ENCODE data around the gene GALK2.
"Not testable (repeated sequence)": the region's sequence is repeated elsewhere in the genome, so short reads cannot be mapped to it uniquely, and the experiment has no call there.

The GALK2 gene

DNA sequence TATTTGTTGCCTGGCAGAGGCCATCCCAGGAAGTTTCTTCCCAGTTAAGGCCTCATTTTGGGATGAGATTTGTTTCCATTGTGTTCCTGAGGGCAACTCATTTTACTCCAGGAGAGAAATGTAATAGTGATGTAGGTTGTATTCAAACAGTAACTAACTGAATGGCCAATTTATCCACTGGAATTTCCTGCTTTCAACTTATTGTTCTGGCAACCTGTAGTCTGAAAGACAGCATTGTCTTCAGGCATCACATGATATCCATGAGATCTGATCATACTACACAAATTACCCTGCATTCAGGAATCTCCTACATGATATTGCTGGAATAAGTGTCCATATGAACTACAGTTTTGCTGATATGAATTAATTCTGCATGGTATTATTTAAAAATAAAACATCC, 173.5 kb downstream of the GALK2 start:
- DNase-seq (ENCODE audit: low spot score), result no peak

DNA sequence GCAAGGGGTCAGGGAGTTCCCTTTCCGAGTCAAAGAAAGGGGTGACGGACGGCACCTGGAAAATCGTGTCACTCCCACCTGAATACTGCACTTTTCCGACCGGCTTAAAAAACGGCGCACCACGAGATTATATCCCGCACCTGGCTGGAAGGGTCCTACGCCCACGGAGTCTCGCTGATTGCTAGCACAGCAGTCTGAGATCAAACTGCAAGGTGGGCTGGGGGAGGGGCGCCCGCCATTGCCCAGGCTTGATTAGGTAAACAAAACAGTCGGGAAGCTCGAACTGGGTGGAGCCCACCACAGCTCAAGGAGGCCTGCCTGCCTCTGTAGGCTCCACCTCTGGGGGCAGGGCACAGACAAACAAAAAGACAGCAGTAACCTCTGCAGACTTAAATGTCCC, 184.4 kb downstream of the GALK2 start:
- not testable (repeated sequence) for DNase-seq (ENCODE audit: low spot score)

GRCh38 chr15:49361370-49361769, 191.3 kb downstream of the GALK2 start:
- no peak for DNase-seq (ENCODE audit: low spot score)

DNA sequence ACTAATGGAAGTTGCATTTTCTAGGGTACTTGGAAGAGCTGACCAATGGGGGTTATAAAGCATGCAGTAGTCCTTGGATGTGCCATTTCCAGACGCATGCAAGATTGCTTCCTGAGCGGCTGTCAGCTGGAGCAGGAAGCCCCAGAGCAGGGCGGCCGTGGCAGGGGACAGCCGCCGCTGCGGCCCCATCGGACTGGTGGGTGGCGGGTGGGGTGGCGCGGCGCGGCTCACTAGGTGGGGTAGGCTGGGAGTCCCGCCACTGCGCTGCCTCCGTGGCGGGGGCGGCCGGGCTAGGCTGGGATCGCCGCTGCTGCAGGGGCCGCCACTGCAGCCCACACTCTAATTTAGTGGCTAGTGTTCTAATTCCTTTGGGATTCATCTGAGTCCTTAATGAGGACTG, 196.4 kb downstream of the GALK2 start:
- no peak for DNase-seq (ENCODE audit: low spot score)

GRCh38 chr15:49370782-49371181, 200.7 kb downstream of the GALK2 start:
- no peak for DNase-seq (ENCODE audit: low spot score)

DNA sequence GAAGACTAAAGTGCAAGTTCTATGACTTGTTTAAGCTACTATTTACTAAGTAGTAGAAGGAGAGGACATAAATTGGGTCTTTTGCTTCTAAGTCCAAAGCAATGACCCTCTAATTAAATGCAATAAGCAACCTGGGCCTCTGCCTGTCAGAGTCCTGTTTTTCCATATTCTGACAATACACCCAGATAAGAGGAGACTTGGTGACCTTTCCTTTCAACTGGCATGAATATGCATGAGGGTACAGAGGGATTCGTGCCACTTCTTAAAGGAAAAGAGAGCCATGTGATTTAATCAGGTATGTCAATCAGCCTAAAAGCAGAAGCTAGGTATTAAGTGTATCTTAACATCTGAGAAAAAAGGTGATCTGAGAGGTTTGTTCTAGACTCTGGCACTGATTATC, 202.3 kb downstream of the GALK2 start:
- no peak for DNase-seq (ENCODE audit: low spot score)

DNA sequence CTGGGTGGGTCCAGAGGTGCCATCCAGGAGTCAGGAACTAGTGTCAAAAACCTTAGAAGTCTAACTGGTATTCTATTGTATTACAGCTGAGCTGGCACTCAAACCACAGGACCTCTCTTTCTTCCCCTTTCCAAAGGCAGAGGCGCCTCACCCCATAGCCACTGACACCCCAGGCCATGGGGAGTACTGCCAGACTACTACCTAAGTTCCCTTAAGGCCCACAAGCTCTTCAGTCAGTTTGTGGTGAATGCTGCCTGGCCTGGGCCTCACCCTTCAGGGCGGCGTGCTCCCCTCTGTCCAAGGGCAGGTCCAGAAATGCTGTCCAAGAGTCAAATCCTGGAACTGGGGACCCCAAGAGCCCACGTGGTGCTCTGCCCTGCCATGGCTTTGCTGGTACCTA, 209.9 kb downstream of the GALK2 start:
- no peak for DNase-seq (ENCODE audit: low spot score)

DNA sequence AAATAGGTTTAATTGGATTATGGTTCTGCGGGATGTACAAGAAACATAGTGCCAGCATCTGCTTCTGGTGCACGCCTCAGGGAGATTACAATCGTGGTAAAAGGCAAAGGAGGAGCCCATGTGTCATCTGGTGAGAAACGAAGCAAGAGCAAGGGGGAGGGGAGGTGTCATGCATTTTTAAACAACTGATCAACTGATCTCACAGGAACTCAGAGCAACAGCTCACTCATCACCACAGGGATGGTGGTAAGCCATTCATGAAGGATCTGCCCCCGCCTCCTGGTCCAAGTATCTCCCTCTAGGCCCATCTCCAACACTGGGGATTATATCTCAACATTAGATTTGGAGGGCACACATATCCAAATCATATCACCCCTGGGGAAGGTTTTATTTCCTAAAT, 210.9 kb downstream of the GALK2 start:
- DNase-seq (ENCODE audit: low spot score), result no peak

All from left forelimb (tissue), 1 donor.